ENCODE data around the gene CLCN2. TPM values are rescaled to one million over a fixed set of nuclear protein-coding genes. Genes with fewer than 3 reads are reported as not detected.

Gene CLCN2
- total and polyA plus RNA-seq, 12 donors: 7.5 to 27.8 (median 14.9) TPM

DNA sequence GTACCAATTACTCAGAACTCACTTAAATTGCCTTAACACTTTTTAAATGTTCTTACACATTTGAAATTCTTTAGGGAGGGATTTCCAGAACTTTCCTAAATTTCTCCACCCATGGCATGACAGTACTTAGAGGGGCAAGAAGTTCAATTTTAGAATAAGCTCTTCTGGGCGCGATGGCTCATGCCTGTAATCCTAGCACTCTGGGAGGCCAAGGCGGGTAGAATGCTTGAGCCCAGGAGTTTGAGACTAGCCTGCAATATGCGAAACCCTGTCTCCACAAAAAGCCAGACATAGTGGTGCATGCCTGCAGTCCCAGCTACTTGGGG, 13.4 kb downstream of the CLCN2 start:
- intact Hi-C loops (cut with DNase I): no loop called here
- Histone ChIP-seq H3K27ac (no peak overlapping the region), H3K27me3 (no peaks in the 10 kb centered on the region), H3K4me1 (replicated peaks in 1 of 2) (peaks cover 6 to 31% of the 10 kb centered on the region in 2 donors), H3K9me3 (replicated peaks in 1 of 3) (no peaks in the 10 kb centered on the region), H3K36me3 (replicated peaks in 1 of 2) (peaks cover 0 to 18% of the 10 kb centered on the region in 2 donors), H3K4me3 (no peak overlapping the region)
- TF ChIP-seq CTCF (IDR thresholded peaks at IDR 0.05): no peak
- TF ChIP-seq POLR2A (IDR thresholded peaks at IDR 0.05): no peak
- DNase-seq: no peak
- WGBS, 4 donors: 79 to 94% (median 90%) methylated on average over 3 to 4 of the region's 4 CpGs

DNA sequence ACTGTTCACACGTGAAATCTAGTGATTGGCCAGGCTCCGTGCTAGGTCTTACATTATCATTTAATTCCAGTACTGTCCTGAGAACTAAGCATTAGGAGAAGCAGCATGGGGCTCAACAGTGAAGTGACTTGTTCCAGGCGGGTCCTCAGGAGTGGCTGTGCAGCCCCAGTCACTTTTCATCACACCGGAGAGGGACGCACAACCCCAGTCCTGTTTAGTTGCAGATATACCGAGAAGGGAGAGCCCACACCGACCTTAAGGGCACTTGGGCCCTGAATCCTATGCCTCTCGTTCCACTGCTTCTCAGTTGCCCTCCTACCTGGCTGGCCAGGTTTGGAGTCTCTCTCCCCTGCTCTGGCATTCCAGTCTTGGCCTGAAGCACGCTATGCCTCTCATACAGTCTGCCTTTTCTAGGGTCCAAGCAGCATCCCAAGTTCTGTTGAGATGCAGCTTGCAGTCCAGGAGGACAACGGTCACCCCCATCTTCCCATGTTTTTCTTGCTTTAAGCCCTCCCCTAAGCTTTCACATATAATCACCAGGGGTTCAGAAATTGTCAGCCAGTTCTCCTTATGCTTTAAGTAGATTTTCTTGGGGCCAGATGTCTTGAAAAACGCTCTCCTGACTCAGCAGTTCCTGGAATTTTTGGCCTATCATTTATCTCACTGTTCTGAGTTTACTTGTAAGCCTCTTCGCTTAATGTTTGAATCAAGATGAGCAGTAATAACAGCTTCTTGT, 13.9 kb downstream of the CLCN2 start:
- Histone ChIP-seq H3K36me3 (replicated peaks in 1 of 2) (peaks cover 0 to 23% of the 10 kb centered on the region in 2 donors), H3K27ac (peak overlapping the region in 2 of 5 donors; percentile 30 to 84), H3K4me1 (replicated peaks in 1 of 2) (peaks cover 6 to 31% of the 10 kb centered on the region in 2 donors), H3K4me3 (no peak overlapping the region), H3K9me3 (replicated peaks in 1 of 3) (no peaks in the 10 kb centered on the region), H3K27me3 (no peaks in the 10 kb centered on the region)
- no peak for TF ChIP-seq POLR2A (IDR thresholded peaks at IDR 0.05)
- no peak for TF ChIP-seq CTCF (IDR thresholded peaks at IDR 0.05)
- no peak for DNase-seq
- WGBS, 4 donors: 73 to 80% (median 76%) methylated on average over 12 of the region's 12 CpGs
- intact Hi-C loops (cut with DNase I): no loop called here

GRCh38 chr3:184346480-184347190, 14.8 kb downstream of the CLCN2 start:
- H3K9me3 ChIP-seq (replicated peaks in 1 of 3): no peaks in the 10 kb centered on the region
- peaks cover 0 to 32% of the 10 kb centered on the region in 2 donors for H3K36me3 ChIP-seq (replicated peaks in 1 of 2)
- peak in 1 of 7 donors; percentile 33 for DNase-seq
- 85 to 91% (median 90%) methylated on average over 9 to 20 of the region's 20 CpGs for WGBS, 4 donors
- no peak overlapping the region for H3K4me3 ChIP-seq
- peak overlapping the region in 3 of 5 donors; percentile 22 to 84 (median 45) for H3K27ac ChIP-seq
- TF ChIP-seq POLR2A (IDR thresholded peaks at IDR 0.05): no peak
- no peak for TF ChIP-seq CTCF (IDR thresholded peaks at IDR 0.05)
- H3K27me3 ChIP-seq: no peaks in the 10 kb centered on the region
- peaks cover 6 to 26% of the 10 kb centered on the region in 2 donors for H3K4me1 ChIP-seq (replicated peaks in 1 of 2)
- intact Hi-C loops (cut with DNase I): no loop called here

DNA sequence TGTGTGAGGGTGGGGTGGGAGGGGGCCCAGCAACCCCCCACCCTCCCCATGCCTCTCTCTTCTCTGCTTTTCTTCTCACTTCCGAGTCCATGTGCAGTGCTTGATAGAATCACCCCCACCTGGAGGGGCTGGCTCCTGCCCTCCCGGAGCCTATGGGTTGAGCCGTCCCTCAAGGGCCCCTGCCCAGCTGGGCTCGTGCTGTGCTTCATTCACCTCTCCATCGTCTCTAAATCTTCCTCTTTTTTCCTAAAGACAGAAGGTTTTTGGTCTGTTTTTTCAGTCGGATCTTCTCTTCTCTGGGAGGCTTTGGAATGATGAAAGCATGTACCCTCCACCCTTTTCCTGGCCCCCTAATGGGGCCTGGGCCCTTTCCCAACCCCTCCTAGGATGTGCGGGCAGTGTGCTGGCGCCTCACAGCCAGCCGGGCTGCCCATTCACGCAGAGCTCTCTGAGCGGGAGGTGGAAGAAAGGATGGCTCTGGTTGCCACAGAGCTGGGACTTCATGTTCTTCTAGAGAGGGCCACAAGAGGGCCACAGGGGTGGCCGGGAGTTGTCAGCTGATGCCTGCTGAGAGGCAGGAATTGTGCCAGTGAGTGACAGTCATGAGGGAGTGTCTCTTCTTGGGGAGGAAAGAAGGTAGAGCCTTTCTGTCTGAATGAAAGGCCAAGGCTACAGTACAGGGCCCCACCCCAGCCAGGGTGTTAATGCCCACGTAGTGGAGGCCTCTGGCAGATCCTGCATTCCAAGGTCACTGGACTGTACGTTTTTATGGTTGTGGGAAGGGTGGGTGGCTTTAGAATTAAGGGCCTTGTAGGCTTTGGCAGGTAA, 15.9 kb downstream of the CLCN2 start:
- WGBS, 4 donors: 21 to 37% (median 32%) methylated on average over 13 to 14 of the region's 14 CpGs
- intact Hi-C loops (cut with DNase I): no loop called here
- no peaks in the 10 kb centered on the region for H3K27me3 ChIP-seq
- peak overlapping the region in 4 of 5 donors; percentile 6 to 84 (median 59) for H3K27ac ChIP-seq
- DNase-seq: peak; percentile 82 to 96 (median 94)
- H3K9me3 ChIP-seq (replicated peaks in 1 of 3): no peaks in the 10 kb centered on the region
- no peak overlapping the region for H3K4me3 ChIP-seq
- TF ChIP-seq POLR2A (IDR thresholded peaks at IDR 0.05): peak in 1 of 2 donors; percentile 64
- TF ChIP-seq CTCF (IDR thresholded peaks at IDR 0.05): peak; percentile 36 to 75 (median 70)
- H3K36me3 ChIP-seq (replicated peaks in 1 of 2): peaks cover 0 to 36% of the 10 kb centered on the region in 2 donors
- H3K4me1 ChIP-seq (replicated peaks in 1 of 2): peaks cover 6 to 15% of the 10 kb centered on the region in 2 donors

Data from adrenal gland (tissue), 12 donors.